ENCODE measurements around the gene ELF2. TPM values are rescaled to one million over a fixed set of nuclear protein-coding genes. Genes with fewer than 3 reads are reported as not detected.
A peak's percentile ranks its signal among the peaks of the same experiment; 100 is the strongest.

Gene ELF2
- total and polyA plus RNA-seq, 2 experiments from 2014 or later: 38.2 to 48.8 TPM

DNA sequence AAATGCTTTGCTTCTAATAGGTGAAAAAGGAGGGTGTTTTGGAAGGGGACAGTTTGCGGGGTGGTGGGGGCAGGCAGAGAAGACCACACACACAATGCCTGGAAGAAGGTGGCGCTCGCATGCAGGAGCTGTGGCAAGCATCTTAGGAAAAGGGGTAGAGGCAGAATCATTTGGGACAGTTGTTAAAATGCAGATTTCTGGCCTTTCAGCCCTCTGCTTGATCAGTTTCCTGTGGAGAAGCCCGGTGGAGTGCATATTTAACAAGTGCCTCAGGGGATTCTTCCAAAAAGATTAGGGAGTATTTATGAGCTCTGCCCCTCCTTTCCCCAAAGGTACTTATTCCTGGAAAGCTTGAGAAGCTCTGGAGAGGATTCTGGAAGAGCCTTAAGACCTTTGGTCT lies 156.6 kb downstream of the ELF2 start (continued):
- TF ChIP-seq POLR2AphosphoS5 (IDR thresholded peaks at IDR 0.05; ENCODE audit: low read depth) (no peak), STAT1 (IDR thresholded peaks at IDR 0.05; ENCODE audit: unreplicated experiment) (no peak), ZNF331 (CRISPR knock-in tag; IDR thresholded peaks at IDR 0.05; ENCODE audit: low read depth) (no peak), NANOG (IDR thresholded peaks at IDR 0.05; ENCODE audit: borderline replicate concordance) (0 out of 2 replicates have a peak, but pooled peaks have one; percentile 34), CTCF (conservative IDR thresholded peaks at IDR 0.05; ENCODE audit: low read depth in 2 of 2) (peak in 1 of 2 experiments; percentile 60; a peak in 2 of 4 replicates), CREB1 (CRISPR knock-in tag; IDR thresholded peaks at IDR 0.05; ENCODE audit: low read depth) (no peak), EZH2 (IDR thresholded peaks at IDR 0.05; ENCODE audit: low read depth, unreplicated experiment) (no peak)

GRCh38 chr4:139018971-139019758 lies 157.9 kb downstream of the ELF2 start:
- DNase-seq (ENCODE audit: low spot score) (no peak), ATAC-seq (no peak)
- Mint-ChIP-seq H3K27ac (no peak overlapping the region), H3K4me3 (peak overlapping the region; percentile 48), H3K27me3 (ENCODE audit: insufficient read depth, low read depth, poor library complexity) (peaks cover 3% of the 10 kb centered on the region), H3K9me3 (no peaks in the 10 kb centered on the region; the same call in 2 of the 3 replicates), H3K36me3 (ENCODE audit: low read depth) (peaks cover 29% of the 10 kb centered on the region), H3K4me1 (peaks cover 59% of the 10 kb centered on the region)
- H3K4me1 ChIP-seq (ENCODE audit: insufficient read depth): peaks cover 68% of the 10 kb centered on the region
- peaks cover 80% of the 10 kb centered on the region for H3K79me2 ChIP-seq (replicated peaks; ENCODE audit: insufficient read depth)
- H2AFZ ChIP-seq: no peak overlapping the region
- H3K4me2 ChIP-seq: peak overlapping the region; percentile 83
- no peaks in the 10 kb centered on the region for H3K9me2 ChIP-seq (ENCODE audit: insufficient read depth)
- H3K36me3 ChIP-seq (ENCODE audit: insufficient read depth): no peaks in the 10 kb centered on the region
- H3K27ac ChIP-seq (ENCODE audit: low read depth): peak overlapping the region; percentile 94
- H3K27me3 ChIP-seq (ENCODE audit: insufficient read depth): no peaks in the 10 kb centered on the region
- peaks cover 24% of the 10 kb centered on the region for H3F3A ChIP-seq (replicated peaks; ENCODE audit: low read depth)
- peak overlapping the region; percentile 77 for H3K4me3 ChIP-seq
- no peak for TF ChIP-seq EZH2 (IDR thresholded peaks at IDR 0.05; ENCODE audit: low read depth, unreplicated experiment)
- TF ChIP-seq, protein P1, sequence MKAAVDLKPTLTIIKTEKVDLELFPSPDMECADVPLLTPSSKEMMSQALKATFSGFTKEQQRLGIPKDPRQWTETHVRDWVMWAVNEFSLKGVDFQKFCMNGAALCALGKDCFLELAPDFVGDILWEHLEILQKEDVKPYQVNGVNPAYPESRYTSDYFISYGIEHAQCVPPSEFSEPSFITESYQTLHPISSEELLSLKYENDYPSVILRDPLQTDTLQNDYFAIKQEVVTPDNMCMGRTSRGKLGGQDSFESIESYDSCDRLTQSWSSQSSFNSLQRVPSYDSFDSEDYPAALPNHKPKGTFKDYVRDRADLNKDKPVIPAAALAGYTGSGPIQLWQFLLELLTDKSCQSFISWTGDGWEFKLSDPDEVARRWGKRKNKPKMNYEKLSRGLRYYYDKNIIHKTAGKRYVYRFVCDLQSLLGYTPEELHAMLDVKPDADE (IDR thresholded peaks at IDR 0.05): no peak
- TF ChIP-seq CTCF (conservative IDR thresholded peaks at IDR 0.05; ENCODE audit: low read depth in 2 of 2): peak; percentile 12 to 44; a peak in 2 of 4 replicates
- TF ChIP-seq ZNF331 (CRISPR knock-in tag; IDR thresholded peaks at IDR 0.05; ENCODE audit: low read depth): no peak
- TF ChIP-seq STAT1 (IDR thresholded peaks at IDR 0.05; ENCODE audit: unreplicated experiment): no peak
- TF ChIP-seq ZNF114 (CRISPR knock-in tag; IDR thresholded peaks at IDR 0.05): no peak
- TF ChIP-seq NANOG (IDR thresholded peaks at IDR 0.05; ENCODE audit: borderline replicate concordance): no peak
- no peak for TF ChIP-seq CREB1 (CRISPR knock-in tag; IDR thresholded peaks at IDR 0.05; ENCODE audit: low read depth)
- H4K20me1 ChIP-seq (replicated peaks; ENCODE audit: insufficient read depth): peaks cover 39% of the 10 kb centered on the region
